ENCODE data around the gene PUS7L. TPM values are rescaled to one million over a fixed set of nuclear protein-coding genes. Genes with fewer than 3 reads are reported as not detected.
A peak's percentile ranks its signal among the peaks of the same experiment; 100 is the strongest.
"Not testable (repeated sequence)": the region's sequence is repeated elsewhere in the genome, so short reads cannot be mapped to it uniquely, and the experiment has no call there.

The PUS7L gene
- total RNA-seq, 1 experiment from 2014 or later = 23.4 TPM

DNA sequence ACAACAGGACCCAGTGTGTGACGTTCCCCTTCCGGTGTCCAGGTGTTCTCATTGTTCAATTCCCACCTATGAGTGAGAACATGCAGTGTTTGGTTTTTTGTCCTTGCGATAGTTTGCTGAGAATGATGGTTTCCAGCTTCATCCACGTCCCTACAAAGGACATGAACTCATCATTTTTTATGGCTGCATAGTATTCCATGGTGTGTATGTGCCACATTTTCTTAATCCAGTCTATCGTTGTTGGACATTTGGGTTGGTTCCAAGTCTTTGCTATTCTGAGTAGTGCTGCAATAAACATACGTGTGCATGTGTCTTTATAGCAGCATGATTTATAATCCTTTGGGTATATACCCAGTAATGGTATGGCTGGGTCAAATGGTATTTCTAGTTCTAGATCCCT lies 7.2 kb downstream of the PUS7L start:
- not testable (repeated sequence) for DNase-seq (ENCODE audit: extremely low read depth, low read depth)

DNA sequence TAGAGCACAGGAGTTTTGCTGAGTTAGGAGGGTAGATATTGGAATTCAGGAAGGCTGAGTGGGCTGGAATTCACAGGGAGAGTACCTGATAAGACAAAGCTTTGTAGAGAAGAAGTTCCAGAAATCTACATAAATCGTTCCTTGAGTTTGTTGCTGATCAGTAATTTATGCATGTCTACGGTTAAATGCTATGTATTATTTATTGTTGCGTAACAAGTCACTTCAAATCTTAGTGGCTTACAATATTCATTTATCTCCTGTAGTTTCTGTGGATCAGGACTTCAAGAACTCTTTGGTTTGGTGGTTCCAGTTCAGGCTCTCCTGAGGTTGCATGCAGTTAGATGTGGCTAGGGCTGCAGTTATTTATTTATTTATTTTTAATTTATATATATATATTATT lies 7.8 kb downstream of the PUS7L start:
- DNase-seq (ENCODE audit: extremely low read depth, low read depth) = no peak

DNA sequence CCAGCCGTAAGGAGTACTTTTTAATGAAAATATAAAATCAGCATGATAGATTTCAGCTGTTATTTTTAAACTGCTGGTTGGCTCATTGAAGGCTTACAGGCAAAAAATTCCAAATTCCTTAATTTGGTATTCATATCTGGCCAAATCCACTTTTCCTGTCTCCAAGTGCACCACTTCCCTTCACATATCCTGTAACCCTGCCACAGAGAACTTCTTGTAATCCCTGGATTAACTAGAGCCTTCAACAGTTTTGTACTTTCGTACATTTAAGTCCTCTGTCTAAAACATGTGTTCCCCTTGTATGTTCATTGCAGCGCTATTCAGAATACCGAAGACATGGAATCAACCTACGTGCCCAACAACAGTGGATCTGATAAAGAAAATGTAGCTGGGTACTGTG lies 9.6 kb downstream of the PUS7L start:
- DNase-seq (ENCODE audit: extremely low read depth, low read depth) = no peak

DNA sequence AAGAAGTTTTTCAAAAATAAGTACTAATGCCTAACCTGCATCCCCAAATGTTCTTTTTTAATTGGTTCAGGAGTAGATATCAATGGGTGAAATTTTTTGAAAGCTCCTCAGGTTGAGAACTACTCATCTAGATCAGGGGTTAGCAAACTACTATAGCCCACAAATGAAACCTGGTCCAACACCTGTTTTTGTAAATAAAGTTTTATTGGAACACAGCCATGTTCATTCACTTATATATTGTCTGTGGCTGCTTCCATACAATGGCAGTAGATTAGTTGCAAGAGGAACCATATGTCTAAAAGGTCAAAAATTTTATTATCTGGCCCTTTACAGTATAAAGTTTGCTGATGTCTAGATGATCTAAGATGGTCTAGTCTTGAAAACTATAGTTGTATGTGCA lies 13.8 kb downstream of the PUS7L start:
- no peak for DNase-seq (ENCODE audit: extremely low read depth, low read depth)

DNA sequence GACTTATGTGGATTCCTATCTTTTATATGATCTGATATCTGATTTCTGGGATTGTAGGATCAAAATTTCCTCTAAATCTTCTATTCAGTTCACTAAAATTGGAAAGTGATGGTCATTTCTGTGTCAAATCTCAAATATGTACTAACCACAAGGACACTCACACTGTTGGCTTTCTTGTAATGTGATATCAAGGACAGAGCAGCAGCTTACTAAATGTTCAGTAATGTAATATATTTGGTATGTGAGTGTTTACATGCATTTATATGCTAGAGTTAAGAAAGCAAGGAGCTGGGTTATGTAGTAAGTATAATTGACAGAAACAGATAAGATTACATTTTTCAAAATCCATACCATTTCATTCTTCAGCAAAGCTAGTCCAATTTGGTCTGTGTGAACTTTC lies 16.5 kb downstream of the PUS7L start:
- no peak for DNase-seq (ENCODE audit: extremely low read depth, low read depth)

DNA sequence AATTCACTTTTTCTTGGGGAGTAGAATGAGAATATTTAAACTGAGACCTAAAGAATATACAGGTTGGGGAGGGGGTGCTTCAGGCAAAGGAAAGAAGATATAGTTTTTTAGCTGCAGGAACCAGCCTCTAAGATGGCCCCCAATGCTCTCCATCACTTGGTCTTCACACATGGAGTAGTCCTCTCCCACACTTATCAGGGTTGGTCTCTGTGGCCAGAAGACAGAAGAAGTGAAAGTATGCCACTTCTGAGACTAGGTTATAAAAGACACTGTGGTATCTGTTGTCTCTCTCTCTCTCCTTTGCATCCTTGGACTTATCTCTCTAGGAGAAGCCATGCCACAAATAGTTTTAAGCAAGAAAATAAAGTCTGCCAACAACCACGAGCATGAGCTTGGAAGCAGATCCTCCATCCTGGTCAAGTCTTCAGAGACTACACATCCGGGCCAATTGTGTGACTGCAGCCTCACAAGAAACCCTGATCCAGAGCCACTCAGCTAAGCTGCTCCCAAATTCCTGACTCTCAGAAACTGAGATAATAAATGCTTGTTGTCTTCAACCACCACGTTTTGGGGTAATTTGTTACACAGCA lies 18.0 kb downstream of the PUS7L start:
- DNase-seq (ENCODE audit: extremely low read depth, low read depth) = no peak

DNA sequence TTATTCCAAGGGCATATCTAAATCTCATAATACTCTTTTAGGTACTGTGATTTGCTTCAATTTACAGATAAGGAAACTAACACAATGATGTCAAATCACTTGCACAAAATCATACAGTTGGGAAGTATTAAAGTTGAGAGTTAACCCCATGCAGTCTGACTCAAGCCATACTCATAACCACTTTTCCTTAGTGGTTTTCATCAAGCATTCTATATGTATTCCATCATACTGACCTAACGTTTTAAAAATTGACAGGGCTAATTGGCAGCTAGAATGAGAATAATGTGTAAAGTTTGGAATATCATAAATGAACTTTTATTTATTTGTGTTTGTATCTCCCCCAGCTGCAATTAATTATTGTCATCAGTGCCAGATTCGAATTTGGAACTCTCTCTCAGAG lies 20.9 kb downstream of the PUS7L start:
- DNase-seq (ENCODE audit: extremely low read depth, low read depth) = no peak

DNA sequence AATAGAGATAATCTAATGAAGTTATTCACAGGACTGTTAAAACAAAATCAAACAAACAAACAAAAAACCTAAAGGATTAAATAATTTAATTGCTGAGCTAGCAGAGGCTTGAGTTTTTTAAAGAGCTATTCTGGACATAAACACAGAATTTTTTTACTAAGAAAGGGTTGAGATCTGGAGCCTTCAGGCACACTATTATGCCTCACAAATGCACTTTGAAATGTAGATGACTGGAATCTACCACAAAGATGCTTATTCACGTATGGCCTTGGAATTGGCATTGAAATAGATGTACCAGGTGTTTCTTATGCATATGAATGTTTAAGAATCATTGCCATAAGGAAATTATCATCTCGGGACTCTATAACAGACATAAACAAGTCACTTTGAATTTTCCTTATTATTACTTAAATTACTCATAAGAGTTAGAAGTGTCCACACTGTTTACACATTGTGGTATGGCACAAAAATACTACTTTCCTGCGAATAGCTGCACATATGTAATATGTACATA lies 21.6 kb downstream of the PUS7L start:
- no peak for DNase-seq (ENCODE audit: extremely low read depth, low read depth)

DNA sequence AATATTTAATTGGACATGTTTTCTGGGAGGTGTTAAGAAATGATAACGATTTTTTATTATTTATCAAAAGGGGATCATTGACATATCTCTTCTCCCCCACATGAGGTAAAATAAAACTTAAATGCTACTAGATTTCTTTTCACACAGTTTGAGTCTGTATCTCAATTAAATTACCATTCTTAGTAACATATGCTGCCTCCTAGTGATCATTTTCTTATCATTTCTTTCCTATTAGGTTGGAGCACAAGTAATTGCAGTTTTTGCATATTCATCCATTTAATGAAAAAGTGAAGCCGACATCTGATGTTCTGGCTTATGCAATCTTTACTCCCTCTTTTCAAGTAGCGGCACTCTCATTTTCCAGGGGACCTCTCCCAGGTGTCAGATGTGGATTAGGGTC lies 24.9 kb downstream of the PUS7L start:
- no peak for DNase-seq (ENCODE audit: extremely low read depth, low read depth)

DNA sequence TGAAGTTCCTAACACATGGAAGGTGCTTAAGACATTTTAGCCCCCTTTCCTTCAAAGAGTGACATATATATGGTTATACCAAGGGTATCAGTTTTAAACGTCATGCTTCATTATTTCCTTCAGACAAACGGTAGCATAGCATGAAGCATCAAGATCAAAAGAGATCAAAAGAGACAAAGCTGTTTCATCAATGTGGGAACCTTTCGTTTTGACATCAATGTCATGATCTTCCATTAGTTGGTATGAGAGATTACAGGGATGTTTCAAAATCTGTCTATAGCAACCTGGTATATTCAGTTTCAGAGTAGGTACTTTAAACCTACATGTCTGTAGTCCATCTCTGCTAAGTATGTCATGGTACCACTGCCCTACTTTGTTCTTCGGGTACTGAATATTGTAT lies 28.3 kb downstream of the PUS7L start:
- no peak for DNase-seq (ENCODE audit: extremely low read depth, low read depth)

DNA sequence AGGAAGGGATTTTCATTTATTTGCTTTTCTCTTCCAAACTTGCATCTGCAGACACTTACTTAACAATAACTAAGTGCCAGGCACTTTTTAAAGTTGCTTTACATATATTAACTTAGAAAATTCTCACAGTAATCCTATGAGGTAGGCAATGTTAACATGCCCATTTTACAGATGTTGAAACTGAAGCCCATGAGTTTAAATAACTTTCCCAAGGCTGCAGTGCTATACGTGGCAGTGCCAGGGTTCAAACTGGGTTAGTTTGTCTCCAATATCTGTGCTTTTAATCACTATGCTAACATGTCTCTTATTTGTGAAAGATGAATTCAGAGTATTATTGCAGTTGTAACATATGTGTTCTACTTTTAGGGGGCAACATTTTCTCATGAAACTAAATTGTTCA lies 29.9 kb downstream of the PUS7L start:
- DNase-seq (ENCODE audit: extremely low read depth, low read depth) = no peak

DNA sequence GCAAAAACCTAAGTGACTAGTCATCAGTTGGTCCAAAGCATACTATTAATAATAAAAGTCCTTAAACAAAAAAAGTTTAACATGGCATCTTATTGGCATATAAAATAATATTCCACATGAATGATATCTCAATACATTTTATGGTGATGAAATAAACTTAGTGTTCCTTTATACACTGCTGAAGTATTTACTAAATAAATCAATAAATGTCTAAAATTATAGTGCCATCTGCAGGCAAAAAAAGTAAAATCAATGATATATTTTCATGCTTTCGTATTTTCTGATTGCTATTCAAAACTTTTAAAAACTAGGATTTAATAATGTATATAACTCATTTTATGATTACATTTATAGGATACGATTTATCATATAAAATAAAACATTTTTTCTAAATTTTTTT lies 30.5 kb downstream of the PUS7L start:
- peak; percentile 9 for DNase-seq (ENCODE audit: extremely low read depth, low read depth)

DNA sequence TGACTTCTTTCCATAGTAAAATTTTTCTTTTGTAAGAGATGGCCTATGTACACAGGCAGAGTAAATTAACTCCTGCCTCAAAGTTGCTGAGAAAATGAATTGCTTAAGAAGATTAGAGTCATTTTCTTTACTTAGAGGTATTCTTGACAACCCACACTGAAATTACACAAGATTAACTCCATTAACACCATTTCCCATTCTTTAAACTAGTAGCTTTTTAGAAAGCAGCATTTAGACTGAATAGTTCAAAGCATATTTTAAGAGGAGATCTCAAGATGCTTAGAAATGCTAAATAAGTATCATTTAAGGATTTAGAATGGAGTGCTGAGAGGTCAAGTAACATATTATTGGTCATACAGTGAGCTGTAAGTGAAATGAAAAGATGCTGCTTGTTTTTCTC lies 35.5 kb downstream of the PUS7L start:
- no peak for DNase-seq (ENCODE audit: extremely low read depth, low read depth)

DNA sequence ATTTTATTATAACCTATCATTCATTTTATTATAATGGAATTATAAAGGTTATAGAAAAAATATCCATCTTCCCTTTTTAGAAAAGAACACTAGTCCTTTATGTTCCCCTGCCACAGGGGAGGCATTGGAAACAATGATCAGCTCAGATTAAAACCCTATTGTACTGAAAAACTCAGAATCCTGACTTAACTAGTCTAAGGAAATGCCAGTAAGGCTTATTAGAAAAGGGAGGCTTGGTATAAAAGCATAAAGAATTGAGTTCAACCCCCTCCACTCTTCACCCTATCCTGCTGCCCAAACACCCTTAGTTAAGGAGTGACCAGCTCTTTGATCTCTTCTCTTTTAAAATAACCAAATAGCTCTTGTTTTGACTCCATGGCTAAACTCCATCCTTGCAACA lies 36.0 kb downstream of the PUS7L start:
- DNase-seq (ENCODE audit: extremely low read depth, low read depth) = no peak

DNA sequence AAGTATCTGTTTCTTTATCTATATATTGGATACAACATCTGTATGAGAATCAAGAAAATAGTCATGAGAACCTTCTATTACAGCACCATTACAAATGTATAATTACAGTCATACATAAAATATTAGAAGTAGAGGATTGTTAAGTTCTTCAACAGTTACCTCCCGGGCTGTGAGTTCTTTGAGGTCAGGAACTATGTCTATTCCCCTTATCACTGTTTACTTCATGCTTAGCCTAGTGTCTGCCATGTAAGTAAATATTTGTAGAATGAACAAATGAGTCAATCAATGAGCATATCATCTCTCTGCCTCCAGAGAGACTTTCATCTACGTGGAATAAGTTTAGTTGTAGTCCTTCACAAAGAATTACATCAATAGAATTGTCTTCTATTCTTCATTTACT lies 47.2 kb downstream of the PUS7L start:
- no peak for DNase-seq (ENCODE audit: extremely low read depth, low read depth)

DNA sequence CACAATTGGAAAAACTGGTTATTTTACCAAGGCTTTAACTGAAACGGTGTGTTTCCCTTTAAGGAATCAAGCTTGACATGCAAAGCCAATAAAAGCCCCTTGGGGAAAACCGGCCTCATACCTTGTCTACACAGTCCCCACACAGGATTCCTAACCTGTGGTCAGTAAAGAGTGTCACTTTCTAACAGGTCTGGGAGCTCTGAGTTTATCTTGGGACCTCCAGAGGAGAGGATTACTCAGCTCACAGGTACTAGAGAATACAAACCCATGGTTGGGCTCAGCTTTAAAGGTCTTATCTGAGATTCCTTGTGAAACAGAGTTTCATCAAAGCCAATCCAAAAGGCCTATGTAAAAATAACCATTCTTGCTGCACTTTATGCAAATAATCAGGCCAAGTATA lies 54.8 kb downstream of the PUS7L start:
- DNase-seq (ENCODE audit: extremely low read depth, low read depth) = not testable (repeated sequence)

DNA sequence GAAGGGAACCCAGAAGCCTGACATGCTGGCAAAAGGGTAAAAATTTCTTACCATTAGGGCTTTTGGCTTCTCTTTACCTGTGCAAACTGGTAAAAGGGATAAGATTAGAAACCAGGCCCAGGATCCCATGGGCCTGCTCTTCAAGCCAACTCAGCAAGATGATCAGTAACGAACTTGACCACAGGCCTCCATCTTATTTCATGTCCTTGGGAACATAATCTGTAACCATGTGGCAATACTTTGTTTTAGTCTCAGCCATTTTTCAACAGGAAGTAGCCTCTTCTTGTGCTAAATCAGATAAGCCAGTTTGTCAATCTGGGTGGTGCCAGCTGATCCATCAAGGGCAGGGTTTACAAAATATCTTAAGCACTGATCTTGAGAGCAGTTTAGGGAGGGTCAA lies 57.4 kb downstream of the PUS7L start:
- DNase-seq (ENCODE audit: extremely low read depth, low read depth) = not testable (repeated sequence)

DNA sequence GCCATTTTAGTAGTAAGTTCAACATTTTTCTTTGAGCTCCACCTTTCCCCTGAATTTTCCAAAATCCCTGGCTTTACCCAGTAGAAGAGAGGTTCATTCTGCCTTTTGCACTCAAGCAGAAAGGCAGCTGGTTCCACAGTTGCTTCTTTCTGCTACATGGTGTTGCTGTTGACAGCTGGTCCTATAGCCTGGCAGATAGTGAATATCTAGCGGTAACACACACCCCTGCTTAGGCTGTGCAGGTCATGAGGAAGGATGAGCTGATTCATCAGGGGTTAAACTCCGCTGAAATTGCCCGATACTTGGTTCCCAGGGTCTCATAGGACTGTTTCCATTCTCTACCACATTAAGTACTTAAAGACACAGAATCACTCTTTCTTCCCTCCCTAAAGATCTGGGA lies 62.4 kb downstream of the PUS7L start:
- no peak for DNase-seq (ENCODE audit: extremely low read depth, low read depth)

DNA sequence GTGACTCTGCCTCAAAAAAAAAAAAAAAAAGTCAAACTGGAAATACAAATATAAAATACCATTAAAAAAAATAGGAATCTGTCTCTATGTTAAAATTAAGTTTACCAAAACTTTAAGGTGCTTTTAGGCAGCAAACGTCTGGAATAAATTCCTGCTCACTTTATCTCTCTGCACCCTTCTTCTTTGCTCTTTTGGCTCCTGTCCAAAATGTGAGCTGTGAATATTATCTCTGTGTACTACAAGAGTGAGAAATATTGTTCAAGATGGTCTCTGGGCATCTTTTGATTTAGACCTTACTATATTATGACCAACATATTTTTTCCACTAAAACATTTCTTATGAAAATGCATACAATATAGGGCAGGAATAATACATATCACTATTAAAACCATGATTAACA lies 63.7 kb downstream of the PUS7L start:
- DNase-seq (ENCODE audit: extremely low read depth, low read depth) = no peak

DNA sequence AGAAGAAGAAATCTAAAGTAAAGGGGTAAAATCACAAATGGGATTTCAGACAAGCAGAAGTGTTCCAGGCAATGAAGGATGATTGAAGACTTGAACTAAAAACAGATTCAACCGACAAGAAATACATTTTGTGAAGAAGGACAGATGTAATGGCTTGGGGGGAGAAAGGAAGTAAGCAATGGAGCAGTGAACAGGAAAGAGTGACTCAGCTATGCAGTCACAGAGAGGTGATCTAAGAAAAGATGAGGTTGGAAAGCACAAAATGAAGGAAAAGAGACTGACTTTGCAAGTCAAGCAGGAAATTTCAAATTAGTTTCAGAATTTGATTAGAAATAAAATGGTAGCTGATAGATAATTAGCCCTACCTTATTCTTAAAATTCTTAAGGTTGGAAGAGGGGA lies 66.5 kb downstream of the PUS7L start:
- DNase-seq (ENCODE audit: extremely low read depth, low read depth) = no peak

DNA sequence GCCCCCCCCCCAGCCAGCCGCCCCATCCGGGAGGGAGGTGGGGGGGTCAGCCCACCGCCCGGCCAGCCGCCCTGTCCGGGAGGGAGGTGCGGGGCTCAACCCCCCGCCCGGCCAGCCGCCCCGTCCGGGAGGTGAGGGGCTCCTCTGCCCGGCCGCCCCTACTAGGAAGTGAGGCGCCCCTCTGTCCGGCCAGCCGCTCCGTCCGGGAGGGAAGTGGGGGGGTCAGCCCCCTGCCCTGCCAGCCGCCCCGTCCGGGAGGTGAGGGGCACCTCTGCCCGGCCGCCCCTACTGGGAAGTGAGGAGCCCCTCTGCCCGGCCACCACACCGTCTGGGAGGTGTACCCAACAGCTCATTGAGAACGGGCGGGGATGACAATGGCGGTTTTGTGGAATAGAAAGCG lies 73.1 kb downstream of the PUS7L start:
- DNase-seq (ENCODE audit: extremely low read depth, low read depth) = not testable (repeated sequence)

DNA sequence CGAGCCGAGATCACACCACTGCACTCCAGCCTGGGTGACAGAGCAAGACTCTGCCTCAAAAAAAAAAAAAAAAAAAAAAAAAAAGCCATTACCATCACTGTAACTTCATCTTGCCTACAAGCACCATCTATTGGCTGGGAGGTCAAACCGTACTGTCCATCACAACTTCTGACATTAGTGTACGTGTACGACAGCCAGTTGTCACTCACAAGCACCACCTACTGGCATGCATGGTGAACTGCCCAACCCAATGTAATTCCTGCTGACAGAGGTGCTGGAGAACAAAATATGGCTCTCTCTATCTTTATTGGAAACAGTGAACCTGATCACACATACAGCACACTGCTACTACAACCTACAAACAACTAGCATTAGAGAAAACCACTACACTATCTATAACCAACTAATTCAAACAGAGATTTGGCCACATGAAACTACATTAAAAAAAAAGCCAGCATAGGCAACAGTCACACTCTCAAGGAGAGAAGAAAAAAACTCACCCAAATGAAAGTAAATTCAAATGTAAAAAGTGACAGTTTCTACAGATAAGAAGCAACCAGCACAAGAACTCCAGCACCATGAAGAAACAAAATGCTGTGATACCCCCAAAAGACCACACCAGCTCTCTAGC lies 82.3 kb downstream of the PUS7L start:
- DNase-seq (ENCODE audit: extremely low read depth, low read depth) = peak; percentile 25
